CD1c-positive myeloid dendritic cell (primary cell): ENCODE results near the gene ST3GAL2.
"Not testable (repeated sequence)": the region's sequence is repeated elsewhere in the genome, so short reads cannot be mapped to it uniquely, and the experiment has no call there.

Experiments
- DNase-seq: peaks from one replicate; pipeline ENCODE4 v3.0.0-alpha.2; 2016; ENCODE audit errors: extremely low spot score

ST3GAL2 gene

GRCh38 chr16:70386289-70386986, 52.5 kb downstream of the ST3GAL2 start:
- not testable (repeated sequence) for DNase-seq

DNA sequence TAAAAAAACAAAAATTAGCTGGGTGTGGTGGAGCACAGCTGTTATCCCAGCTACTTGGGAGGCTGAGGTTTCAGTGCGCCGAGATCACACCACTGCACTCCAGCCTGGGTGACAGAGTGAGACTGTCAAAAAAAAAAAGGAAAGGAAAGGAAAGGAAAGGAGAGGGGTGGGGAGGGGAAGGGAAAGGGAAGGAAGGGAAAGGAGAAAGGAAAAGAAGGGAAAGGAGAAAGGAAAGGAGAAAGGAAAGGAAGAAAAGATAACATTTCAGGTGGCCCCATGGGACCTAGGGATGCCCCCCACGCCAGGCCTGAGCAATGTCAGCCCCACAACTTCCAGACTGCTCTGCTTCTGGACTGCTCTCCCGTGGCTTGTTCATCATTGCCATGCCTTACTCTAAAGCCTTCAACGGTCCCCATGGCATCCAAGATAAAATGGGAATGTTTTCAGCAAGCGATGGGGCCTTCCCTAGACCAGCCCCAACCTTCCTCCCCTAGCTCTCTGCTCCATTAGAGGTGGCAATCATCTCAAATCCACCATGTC, 55.4 kb downstream of the ST3GAL2 start:
- no peak for DNase-seq

- no peak for DNase-seq
Measured at GRCh38 chr16:70381604-70382342, 57.1 kb downstream of the ST3GAL2 start.

- peak; percentile 97 for DNase-seq
Measured at GRCh38 chr16:70380919-70381603, 57.8 kb downstream of the ST3GAL2 start.

GRCh38 chr16:70380248-70380918, 58.5 kb downstream of the ST3GAL2 start:
- DNase-seq = peak; percentile 59

DNA sequence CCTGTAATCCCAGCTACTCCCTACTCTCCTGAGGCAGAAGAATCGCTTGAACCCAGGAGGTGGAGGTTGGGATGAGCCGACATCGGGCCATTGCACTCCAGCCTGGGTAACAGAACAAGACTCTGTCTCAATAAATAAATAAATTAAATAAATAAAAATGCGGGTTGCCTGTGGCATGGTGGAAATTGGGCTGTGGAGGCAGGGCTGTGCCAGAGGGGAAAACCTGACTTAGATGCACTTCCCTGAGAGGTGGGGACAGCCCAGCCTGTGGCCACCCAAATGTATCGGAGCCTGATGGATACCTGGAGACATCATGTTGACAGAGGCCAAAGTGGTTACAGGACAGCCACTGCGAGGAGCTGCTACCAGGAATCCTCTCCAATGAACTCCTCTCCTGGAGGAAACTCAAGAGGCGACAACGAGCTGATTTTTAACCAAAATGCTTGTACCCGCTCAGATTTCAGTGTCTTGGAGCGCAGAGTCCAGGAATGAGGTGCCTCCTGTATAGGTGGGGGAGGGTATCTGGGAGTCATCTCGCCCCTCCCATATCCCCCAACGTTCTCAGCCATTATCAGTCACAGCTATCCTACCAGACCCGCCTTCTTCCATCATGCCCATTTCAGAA, 59.9 kb downstream of the ST3GAL2 start:
- no peak for DNase-seq

DNA sequence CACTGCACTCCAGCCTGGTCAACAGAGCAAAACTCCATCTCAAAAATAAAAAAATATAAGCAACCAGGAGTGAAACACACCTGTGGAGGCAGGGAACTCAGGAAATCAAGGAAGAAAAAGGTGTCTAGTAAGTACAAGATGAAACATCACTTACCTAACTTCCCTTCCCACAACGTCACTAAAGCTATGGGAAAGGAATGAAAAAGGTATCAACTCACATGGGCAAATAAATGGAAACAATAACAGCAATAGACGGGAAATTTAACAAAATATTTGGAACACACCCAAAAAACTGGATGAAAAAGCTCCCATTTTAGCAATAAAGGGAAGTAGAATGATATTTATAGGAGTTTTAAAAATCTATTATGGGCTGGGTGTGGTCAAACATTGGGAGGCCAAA, 61.1 kb downstream of the ST3GAL2 start:
- DNase-seq = no peak

DNA sequence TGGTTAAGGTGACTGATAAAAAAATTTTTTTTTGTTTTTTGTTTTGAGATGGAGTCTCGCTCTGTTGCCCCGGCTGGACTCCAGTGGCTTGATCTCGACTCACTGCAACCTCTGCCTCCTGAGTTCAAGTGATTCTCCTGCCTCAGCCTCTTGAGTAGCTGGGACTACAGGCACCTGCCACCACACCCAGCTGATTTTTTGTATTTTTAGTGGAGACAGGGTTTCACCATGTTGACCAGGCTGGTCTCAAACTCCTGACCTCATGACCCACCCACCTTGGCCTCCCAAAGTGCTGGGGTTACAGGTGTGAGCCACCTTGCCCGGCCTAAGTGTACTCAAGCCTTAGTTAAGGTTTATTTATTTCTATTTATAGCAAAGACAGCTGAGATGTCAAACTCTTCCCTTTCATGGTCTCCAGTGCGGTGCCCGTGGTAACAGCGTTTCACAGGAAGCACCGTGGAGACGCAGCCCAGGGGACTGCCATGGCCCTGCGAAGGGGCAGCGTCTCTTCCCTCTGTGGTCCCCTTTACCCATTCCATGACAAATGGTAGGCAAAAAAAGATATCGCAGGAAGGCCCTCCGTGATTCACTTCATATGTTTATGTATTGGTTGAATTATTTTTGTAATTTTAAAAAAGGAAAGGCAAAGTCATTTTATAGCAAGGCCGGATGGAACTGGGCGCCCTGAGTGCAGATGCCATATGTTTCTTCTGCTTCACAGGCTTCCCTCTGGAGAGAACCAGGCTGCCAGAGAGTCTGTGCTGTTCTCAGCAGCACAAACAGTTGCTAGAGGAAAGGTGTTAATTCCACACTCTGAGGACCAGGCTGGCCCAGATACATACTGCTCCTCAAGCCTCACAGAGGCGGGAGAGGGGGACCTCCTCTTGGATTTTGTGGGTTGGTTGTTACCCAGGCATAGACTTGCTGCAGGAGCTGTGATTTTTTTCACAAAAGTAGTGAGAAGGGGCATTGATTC, 63.0 kb downstream of the ST3GAL2 start:
- DNase-seq = no peak

DNA sequence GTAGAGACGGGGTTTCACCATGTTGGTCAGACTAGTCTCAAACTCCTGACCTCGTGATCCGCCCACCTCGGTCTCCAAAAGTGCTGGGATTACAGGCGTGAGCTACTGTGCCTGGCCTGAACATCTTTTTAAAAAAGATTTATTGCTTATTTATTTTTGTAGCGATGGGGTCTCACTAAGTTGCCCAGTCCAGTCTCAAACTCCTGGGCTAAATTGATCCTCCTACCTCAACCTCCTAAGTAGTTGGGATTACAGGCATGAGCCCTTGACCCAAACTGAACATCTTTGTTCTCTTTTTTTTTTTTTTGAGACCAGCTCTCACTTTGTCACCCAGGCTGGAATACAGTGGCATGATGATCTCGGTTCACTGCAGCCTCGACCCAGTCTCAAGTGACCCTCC, 64.7 kb downstream of the ST3GAL2 start:
- no peak for DNase-seq

DNA sequence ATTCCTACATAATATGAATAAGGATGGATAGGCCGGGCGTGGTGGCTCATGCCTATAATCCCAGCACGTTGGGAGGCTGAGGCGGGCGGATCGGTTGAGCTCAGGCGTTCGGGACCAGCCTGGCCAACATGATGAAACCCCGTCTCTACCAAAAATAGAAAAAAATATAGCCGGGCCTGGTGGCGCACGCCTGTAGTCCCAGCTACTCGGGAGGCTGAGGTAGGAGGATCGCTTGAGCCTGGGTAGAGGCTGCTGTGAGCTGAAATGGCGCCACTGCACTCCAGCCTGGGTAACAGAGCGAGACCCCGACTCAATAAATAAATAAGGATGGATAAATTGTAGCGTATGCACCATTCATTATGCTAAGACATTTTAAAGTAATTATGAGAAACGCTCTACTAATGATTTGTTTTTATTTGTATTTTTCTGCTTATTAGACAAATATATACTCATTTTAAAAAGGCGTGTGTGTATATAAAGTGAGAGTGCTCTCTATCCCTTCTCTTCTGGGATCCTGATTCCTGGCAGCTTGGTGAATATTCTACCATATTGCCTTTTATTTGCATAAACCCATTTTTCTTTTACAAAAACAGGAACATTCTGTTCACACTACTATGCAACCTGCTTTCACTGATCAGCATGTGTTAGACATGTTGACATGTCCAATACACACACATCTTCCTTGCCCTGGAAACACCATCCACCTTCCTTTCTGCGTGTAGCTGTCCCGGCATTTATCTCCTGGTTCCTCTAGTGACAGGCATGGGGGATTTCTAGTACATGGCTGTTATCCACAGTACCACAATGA, 65.8 kb downstream of the ST3GAL2 start:
- DNase-seq = no peak

DNA sequence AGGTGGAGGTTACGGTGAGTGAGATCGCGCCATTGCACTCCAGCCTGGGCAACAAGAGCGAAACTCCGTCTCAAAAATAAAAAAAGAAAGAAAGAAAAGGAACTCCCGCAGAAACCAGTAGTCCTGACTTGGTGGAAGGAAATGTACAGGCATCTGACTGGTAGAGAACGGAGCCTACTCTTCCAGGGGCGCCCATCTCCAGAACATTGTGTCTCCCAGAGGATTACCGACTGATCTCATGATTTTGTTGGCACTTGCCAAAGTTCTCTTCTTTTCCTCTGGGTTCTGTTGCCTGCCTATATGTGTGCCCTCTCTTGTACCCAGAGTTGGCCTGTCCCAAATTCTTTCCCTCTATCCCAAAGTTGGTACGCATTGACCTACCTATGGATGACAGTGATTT, 68.0 kb downstream of the ST3GAL2 start:
- DNase-seq = no peak

GRCh38 chr16:70370145-70370544, 68.8 kb downstream of the ST3GAL2 start:
- DNase-seq = not testable (repeated sequence)

- DNase-seq = no peak
Measured at GRCh38 chr16:70364399-70364798, 74.5 kb downstream of the ST3GAL2 start.

DNA sequence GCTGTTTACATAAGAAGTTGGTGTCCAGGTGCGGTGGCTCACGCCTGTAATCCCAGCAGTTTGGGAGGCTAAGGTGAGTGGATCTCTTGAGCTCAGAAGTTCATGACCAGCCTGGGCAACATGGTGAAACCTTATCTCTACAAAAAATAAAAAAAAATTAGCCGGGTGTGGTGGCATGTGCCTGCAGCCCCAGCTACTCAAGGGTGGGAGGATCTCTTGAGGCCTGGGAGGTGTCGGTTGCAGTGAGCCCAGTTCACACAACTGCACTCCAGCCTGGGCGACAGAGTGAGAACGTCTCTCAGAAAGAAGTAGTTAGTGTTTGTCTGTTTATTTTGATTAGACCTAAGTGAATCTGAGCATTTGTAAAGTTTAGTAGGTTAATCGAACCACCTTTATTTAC, 79.3 kb downstream of the ST3GAL2 start:
- no peak for DNase-seq

DNA sequence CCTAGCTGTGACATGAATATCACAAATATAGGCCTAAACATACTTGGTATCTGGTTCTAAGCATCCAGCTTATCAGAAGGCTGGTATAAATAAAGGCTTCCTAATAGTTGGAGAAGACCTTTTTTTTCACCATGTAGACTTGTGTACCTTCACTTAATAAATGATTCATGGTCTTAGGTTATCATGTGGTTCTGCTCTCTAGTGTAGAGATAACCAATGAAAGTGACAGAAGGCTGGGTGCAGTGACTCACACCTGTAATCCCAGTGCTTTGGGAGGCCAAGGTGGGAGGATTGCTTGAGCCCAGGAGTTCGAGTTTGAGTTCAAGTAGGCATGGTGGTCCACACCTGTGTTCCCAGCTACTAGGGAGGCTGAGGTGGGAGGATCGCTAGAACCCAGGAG, 89.1 kb downstream of the ST3GAL2 start:
- DNase-seq = no peak

- no peak for DNase-seq
Measured at GRCh38 chr16:70348991-70349390, 89.9 kb downstream of the ST3GAL2 start.

- no peak for DNase-seq
Measured at GRCh38 chr16:70345840-70346239, 93.1 kb downstream of the ST3GAL2 start.

DNA sequence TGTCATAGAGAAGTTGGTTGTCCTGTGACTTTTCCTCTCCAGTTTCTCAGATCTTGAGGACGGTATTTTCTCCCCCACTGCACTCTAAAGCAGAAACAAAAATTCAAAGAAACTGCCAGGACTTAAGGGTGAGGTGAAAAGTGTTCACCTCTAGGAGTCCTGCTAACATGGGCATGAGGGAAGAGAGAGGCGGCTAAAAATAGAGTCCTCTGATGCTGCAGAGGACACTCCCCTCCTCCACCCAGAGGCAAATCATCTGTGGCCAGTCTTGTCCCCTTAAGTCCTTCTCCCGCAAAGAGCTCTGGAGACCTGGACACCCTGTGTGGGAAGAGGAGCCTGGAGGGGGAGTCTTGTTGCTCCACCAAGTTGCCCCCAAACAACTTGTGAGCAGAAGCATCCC, 96.9 kb downstream of the ST3GAL2 start:
- DNase-seq = no peak

DNA sequence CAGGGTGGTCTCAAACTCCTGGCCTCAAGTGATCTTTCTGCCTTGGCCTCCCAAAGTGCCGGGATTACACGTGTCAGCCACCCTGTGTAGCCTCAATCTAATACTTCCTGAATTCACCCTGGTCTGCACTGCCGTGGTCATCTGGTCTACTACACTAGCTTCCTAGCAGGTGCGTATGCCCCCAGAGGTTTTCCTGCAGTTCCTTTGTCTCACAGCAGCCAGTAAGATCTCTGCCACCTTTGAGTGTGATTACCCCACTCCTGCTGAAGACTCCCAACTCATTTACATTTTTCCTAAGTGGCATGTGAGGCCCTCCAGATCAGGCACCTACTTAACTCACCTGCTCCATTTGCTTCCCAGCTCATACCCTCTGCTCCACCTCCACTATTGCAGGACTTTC, 97.3 kb downstream of the ST3GAL2 start:
- no peak for DNase-seq

GRCh38 chr16:70337814-70338213, 101.1 kb downstream of the ST3GAL2 start:
- DNase-seq = no peak
